H1 (cell line): Measurements from ENCODE around the gene CD300E. TPM values are rescaled to one million over a fixed set of nuclear protein-coding genes. Genes with fewer than 3 reads are reported as not detected.

Experiments
- CTCF ChIA-PET: fragments of 300-600 bp; sonication (Branson Sonifier 250); formaldehyde crosslinking; loops from one replicate; lab custom pipeline; 2021; ENCODE audit not compliant: partially characterized antibody; lab: Charles Lee
- POLR2A ChIA-PET: fragments of 300-600 bp; sonication (Branson Sonifier 250); formaldehyde crosslinking; loops from one replicate; lab custom pipeline; 2021; ENCODE audit warnings: inconsistent platforms; ENCODE audit not compliant: partially characterized antibody; lab: Charles Lee
- DNase-seq, 2 experiments: peaks; one replicate each; pipeline versions ENCODE4 v3.0.0 to v3.0.0-alpha.2; 2010 to 2022; ENCODE audit warnings: low spot score in 2 of 2, low read depth in 1 of 2, mixed read lengths in 1 of 2
- FAIRE-seq: peaks from 2 replicates; lab custom pipeline; 2011; peaks lifted over from hg19 to GRCh38; lab: Jason Lieb, UNC
- H2AFZ ChIP-seq: 2 replicates; pipeline ENCODE4 v1.8.1; 2012; ENCODE audit warnings: low read length, inconsistent platforms
- H2AK5ac ChIP-seq: 2 replicates; pipeline ENCODE4 v1.6.1; 2013; ENCODE audit warnings: low read depth, low read length
- H2BK120ac ChIP-seq: replicated peaks from 2 replicates; pipeline ENCODE3; 2013; ENCODE audit warnings: low read depth, low read length, inconsistent platforms
- H2BK12ac ChIP-seq: 2 replicates; pipeline ENCODE4 v1.6.1; 2013; ENCODE audit warnings: low read depth, low read length
- H2BK15ac ChIP-seq: 2 replicates; pipeline ENCODE4 v1.6.1; 2013; ENCODE audit warnings: low read length
- H2BK20ac ChIP-seq: 2 replicates; pipeline ENCODE4 v1.6.1; 2013; ENCODE audit warnings: low read length
- H2BK5ac ChIP-seq: 2 replicates; pipeline ENCODE4 v1.6.1; 2013; ENCODE audit warnings: low read depth, low read length
- H3K14ac ChIP-seq: 2 replicates; pipeline ENCODE4 v1.6.1; 2013; ENCODE audit warnings: inconsistent platforms; ENCODE audit not compliant: insufficient read length
- H3K18ac ChIP-seq: 2 replicates; pipeline ENCODE4 v1.6.1; 2013; ENCODE audit warnings: low read length; ENCODE audit errors: extremely low read depth
- H3K23ac ChIP-seq: 2 replicates; pipeline ENCODE4 v1.6.1; 2013; ENCODE audit warnings: inconsistent platforms; ENCODE audit not compliant: insufficient read length
- H3K23me2 ChIP-seq: 2 replicates; pipeline ENCODE4 v1.6.1; 2013; ENCODE audit warnings: low read depth, low read length
- H3K27ac ChIP-seq: 2 replicates; pipeline ENCODE4 v1.6.1; 2011; ENCODE audit warnings: low read depth, low read length, inconsistent platforms
- H3K27me3 ChIP-seq, 4 experiments: replicated peaks in 1 of 4; 1 replicate in 1 of 4; 2 replicates in 3 of 4; pipeline versions ENCODE4 v1.6.1 to v1.8.1; 2011 to 2013; ENCODE audit warnings: low read length in 3 of 4, mild to moderate bottlenecking in 3 of 4, inconsistent platforms in 2 of 4, mixed read lengths in 2 of 4, moderate library complexity in 1 of 4; ENCODE audit not compliant: control insufficient read depth in 3 of 4, insufficient read depth in 3 of 4; ENCODE audit errors: extremely low read depth in 1 of 4
- H3K36me3 ChIP-seq, 4 experiments: 2 replicates each; pipeline versions ENCODE4 v1.6.1 to v1.8.1; 2011 to 2013; ENCODE audit warnings: mild to moderate bottlenecking in 4 of 4, low read length in 3 of 4, moderate library complexity in 2 of 4, control low read depth in 1 of 4, inconsistent platforms in 1 of 4; ENCODE audit not compliant: insufficient read depth in 4 of 4, control insufficient read depth in 2 of 4
- H3K4ac ChIP-seq: replicated peaks from 2 replicates; pipeline ENCODE3; 2013; ENCODE audit warnings: low read length, low read depth, mixed read lengths, inconsistent platforms; ENCODE audit not compliant: insufficient read length
- H3K4me1 ChIP-seq, 4 experiments: replicated peaks in 1 of 4; 1 replicate in 1 of 4; 2 replicates in 3 of 4; pipeline versions ENCODE4 v1.6.1 to v1.8.1; 2011 to 2013; ENCODE audit warnings: low read length in 3 of 4, inconsistent platforms in 2 of 4, mixed read lengths in 1 of 4; ENCODE audit not compliant: insufficient read depth in 4 of 4, control insufficient read depth in 3 of 4
- H3K4me2 ChIP-seq, 2 experiments: 2 replicates each; pipeline versions ENCODE4 v1.6.1 to v1.8.1; 2011 to 2013; ENCODE audit warnings: low read depth in 2 of 2, low read length in 2 of 2, control low read depth in 1 of 2, inconsistent platforms in 1 of 2, mild to moderate bottlenecking in 1 of 2; ENCODE audit not compliant: insufficient read depth in 1 of 2
- H3K4me3 ChIP-seq, 4 experiments: fragments of 200-600, 300-600 bp in 1 of 4; sonication (generic), shearing (Covaris generic), sonication (Bioruptor Twin) in 1 of 4; 2 replicates each; pipeline versions ENCODE4 v1.5.1 to v1.8.1; 2011 to 2016; ENCODE audit warnings: low read length in 4 of 4, low read depth in 3 of 4, control low read depth in 2 of 4, inconsistent platforms in 2 of 4, mild to moderate bottlenecking in 2 of 4, mixed read lengths in 1 of 4, moderate library complexity in 1 of 4; ENCODE audit not compliant: insufficient read depth in 2 of 4; ENCODE audit errors: extremely low read depth in 1 of 4
- H3K56ac ChIP-seq: replicated peaks from 2 replicates; pipeline ENCODE3; 2013; ENCODE audit warnings: low read depth, mild to moderate bottlenecking, mixed read lengths, low read length, inconsistent platforms; ENCODE audit not compliant: insufficient read length
- H3K79me1 ChIP-seq: 2 replicates; pipeline ENCODE4 v1.6.1; 2013; ENCODE audit warnings: low read depth, low read length, control low read depth
- H3K79me2 ChIP-seq, 2 experiments: 2 replicates each; pipeline versions ENCODE4 v1.6.1 to v1.8.1; 2012 to 2013; ENCODE audit warnings: low read length in 2 of 2, mild to moderate bottlenecking in 2 of 2, inconsistent platforms in 1 of 2; ENCODE audit not compliant: insufficient read depth in 2 of 2, control insufficient read depth in 1 of 2
- H3K9ac ChIP-seq, 4 experiments: replicated peaks in 1 of 4; 1 replicate in 1 of 4; 2 replicates in 3 of 4; pipeline versions ENCODE4 v1.6.1 to v1.8.1; 2011 to 2013; ENCODE audit warnings: low read depth in 3 of 4, low read length in 3 of 4, control low read depth in 2 of 4, mild to moderate bottlenecking in 2 of 4, moderate library complexity in 2 of 4, inconsistent platforms in 1 of 4; ENCODE audit errors: extremely low read depth in 1 of 4
- H3K9me3 ChIP-seq, 2 experiments: 2 replicates each; pipeline versions ENCODE4 v1.6.1 to v1.8.1; 2012 to 2013; ENCODE audit warnings: mild to moderate bottlenecking in 2 of 2, moderate library complexity in 2 of 2, control low read depth in 1 of 2, inconsistent platforms in 1 of 2, low read depth in 1 of 2, low read length in 1 of 2, mixed read lengths in 1 of 2; ENCODE audit not compliant: insufficient read depth in 2 of 2
- H4K20me1 ChIP-seq, 2 experiments: replicated peaks in 1 of 2; 2 replicates each; pipeline versions ENCODE3 to v1.8.1; 2011 to 2013; ENCODE audit warnings: inconsistent platforms in 2 of 2, low read length in 2 of 2, mild to moderate bottlenecking in 1 of 2; ENCODE audit not compliant: insufficient read depth in 2 of 2, control insufficient read depth in 1 of 2
- H4K5ac ChIP-seq: 2 replicates; pipeline ENCODE4 v1.6.1; 2013; ENCODE audit warnings: low read length, low read depth, mixed read lengths, inconsistent platforms; ENCODE audit not compliant: insufficient read length
- H4K8ac ChIP-seq: 2 replicates; pipeline ENCODE4 v1.8.0; 2013; ENCODE audit warnings: mild to moderate bottlenecking, moderate library complexity, low read length, inconsistent platforms; ENCODE audit not compliant: insufficient read depth; ENCODE audit errors: extremely low read depth
- H4K91ac ChIP-seq: replicated peaks from 2 replicates; pipeline ENCODE3; 2013; ENCODE audit warnings: low read length, mixed read lengths, inconsistent platforms; ENCODE audit not compliant: insufficient read length
- CBX5 ChIP-seq: fragments of 300-800, 300-1000 bp; sonication (generic); IDR thresholded peaks from 2 replicates; pipeline ENCODE4 v1.7.1; 2016; ENCODE audit warnings: antibody characterized with exemption, low read length, low read depth
- FOSL1 ChIP-seq: IDR thresholded peaks from 2 replicates; pipeline ENCODE4 v1.6.1; 2011; ENCODE audit warnings: mild to moderate bottlenecking, low read depth, low read length, moderate library complexity; ENCODE audit not compliant: insufficient read depth
- GTF2F1 ChIP-seq: IDR thresholded peaks from 2 replicates; pipeline ENCODE4 v1.6.1; 2012; ENCODE audit warnings: low read depth, low read length, improper control_type of control experiment, borderline replicate concordance
- HDAC2 ChIP-seq, 2 experiments: fragments of 300-600 bp in 1 of 2; sonication (generic) in 1 of 2; IDR thresholded peaks; 2 replicates each; pipeline ENCODE4 v1.6.1; 2011 to 2012; ENCODE audit warnings: low read depth in 2 of 2, low read length in 2 of 2, mild to moderate bottlenecking in 2 of 2, moderate library complexity in 2 of 2, borderline replicate concordance in 1 of 2, inconsistent platforms in 1 of 2
- KDM4A ChIP-seq: IDR thresholded peaks from one replicate; pipeline ENCODE4 v1.7.1; 2012; ENCODE audit warnings: low read depth, mild to moderate bottlenecking, moderate library complexity, low read length, inconsistent platforms; ENCODE audit not compliant: severe bottlenecking
- RNF2 ChIP-seq: fragments of 200-900, 300-1000 bp; sonication (generic); IDR thresholded peaks from 2 replicates; pipeline ENCODE4 v1.7.1; 2016; ENCODE audit warnings: borderline replicate concordance, low read depth, mild to moderate bottlenecking, antibody characterized with exemption, low read length; ENCODE audit not compliant: poor library complexity, severe bottlenecking; ENCODE audit errors: missing control alignments
- RXRA ChIP-seq: IDR thresholded peaks from 2 replicates; pipeline ENCODE4 v1.6.1; 2011; ENCODE audit warnings: low read depth, mild to moderate bottlenecking, low read length, moderate library complexity; ENCODE audit not compliant: insufficient read depth
- SIX5 ChIP-seq: IDR thresholded peaks from 2 replicates; pipeline ENCODE4 v1.6.1; 2011; ENCODE audit warnings: mild to moderate bottlenecking, low read depth, low read length
- TCF12 ChIP-seq: IDR thresholded peaks from 2 replicates; pipeline ENCODE4 v1.6.1; 2011; ENCODE audit warnings: low read depth, mild to moderate bottlenecking, low read length
- TEAD4 ChIP-seq: IDR thresholded peaks from 2 replicates; pipeline ENCODE4 v1.6.1; 2012; ENCODE audit warnings: low read depth, low read length, inconsistent platforms, mixed read lengths
- WGBS, 2 experiments: shearing (Covaris generic) in 1 of 2; methylation state at CpG; one replicate each; pipeline versions ENCODE4 v1.1.6 to v1.1.7; 2013 to 2015; ENCODE audit warnings: low lambda C conversion rate in 2 of 2, mixed read lengths in 2 of 2, inconsistent platforms in 1 of 2, low coverage in 1 of 2, missing lambda C conversion rate in 1 of 2; ENCODE audit not compliant: insufficient replicate concordance in 2 of 2, insufficient coverage in 1 of 2, insufficient read length in 1 of 2; ENCODE audit errors: extremely low coverage in 1 of 2, missing lambda C conversion rate in 1 of 2; 5-methylcytosine and 5-hydroxymethylcytosine counted together
- polyA plus RNA-seq, 7 experiments: library from polyadenylated mRNA; depleted of rRNA in 3 of 7; stranded (reverse) in 5 of 7; unstranded in 2 of 7; fragments of >200 nt in 5 of 7; fragments of 200-250 nt in 2 of 7; gene quantifications; 1 replicate in 5 of 7; 2 replicates in 1 of 7; 4 replicates in 1 of 7; pipeline versions ENCODE4 v1.2.1 to v1.2.3, GENCODE V29; 2011 to 2013; ENCODE audit warnings: missing spikeins in 2 of 7, mixed read lengths in 2 of 7
- total RNA-seq: library from RNA; stranded (reverse); fragmentation: NEBNext Ultra II Directional; extraction: Animal tissue kit (Norgen Biotek cat#: 25700); gene quantifications from 2 replicates; pipeline ENCODE4 v1.2.1, GENCODE V29; 2021
- TF ChIP-seq, protein P1 (sequence below), 3 experiments: IDR thresholded peaks; 1 replicate in 2 of 3; 2 replicates in 1 of 3; pipeline versions ENCODE4 v1.5.1 to v1.6.1; 2011; ENCODE audit warnings: low read length in 3 of 3, mild to moderate bottlenecking in 3 of 3, inconsistent platforms in 2 of 3, low read depth in 1 of 3, moderate library complexity in 1 of 3; ENCODE audit not compliant: insufficient read depth in 1 of 3; ENCODE audit errors: control extremely low read depth in 1 of 3

Gene CD300E
- total and polyA plus RNA-seq, 2 of the 8 experiments (the other 6 are each of a cell fraction or from before 2014, with no cell fraction given) = not detected

GRCh38 chr17:74642556-74642955 is 19.0 kb upstream of the CD300E start:
- peaks cover 0 to 5% (median 3%) of the 10 kb centered on the region in 4 experiments; a peak in 3 of 7 replicates for H3K4me1 ChIP-seq
- H3K36me3 ChIP-seq = no peaks in the 10 kb centered on the region
- no peak overlapping the region for H3K9ac ChIP-seq
- no peaks in the 10 kb centered on the region; a peak in 1 of 4 replicates for H3K9me3 ChIP-seq
- H3K4me2 ChIP-seq = no peak overlapping the region
- H2BK20ac ChIP-seq = no peak overlapping the region
- no peak overlapping the region for H3K56ac ChIP-seq
- no peak overlapping the region for H2AFZ ChIP-seq
- no peak overlapping the region for H3K27ac ChIP-seq
- FAIRE-seq (no peak), DNase-seq (no peak)
- no peaks in the 10 kb centered on the region for H3K79me2 ChIP-seq
- H3K79me1 ChIP-seq = no peaks in the 10 kb centered on the region
- no peak overlapping the region for H2BK5ac ChIP-seq
- no peak overlapping the region for H4K8ac ChIP-seq
- no peak overlapping the region for H3K14ac ChIP-seq
- no peaks in the 10 kb centered on the region for H3K23me2 ChIP-seq
- H2BK12ac ChIP-seq = no peak overlapping the region
- 65% methylated on average over 4 of the region's 4 CpGs; no CpG with 5 or more reads in 1 of the 2 experiments for WGBS, 2 experiments
- H4K5ac ChIP-seq = no peak overlapping the region
- H3K23ac ChIP-seq = no peak overlapping the region
- no peak overlapping the region for H4K91ac ChIP-seq
- H4K20me1 ChIP-seq = no peaks in the 10 kb centered on the region
- no peak overlapping the region for H2BK120ac ChIP-seq
- no peak overlapping the region for H2AK5ac ChIP-seq
- H2BK15ac ChIP-seq = no peak overlapping the region
- no peaks in the 10 kb centered on the region for H3K27me3 ChIP-seq
- no peak overlapping the region for H3K4me3 ChIP-seq
- POLR2A ChIA-PET = no interaction called here
- CTCF ChIA-PET = no interaction called here
- no peak overlapping the region for H3K4ac ChIP-seq
- H3K18ac ChIP-seq = no peak overlapping the region
- TF ChIP-seq TEAD4 = no peak
- no peak for TF ChIP-seq TCF12
- TF ChIP-seq SIX5 = no peak
- no peak for TF ChIP-seq CBX5
- no peak for TF ChIP-seq GTF2F1
- TF ChIP-seq, protein P1, sequence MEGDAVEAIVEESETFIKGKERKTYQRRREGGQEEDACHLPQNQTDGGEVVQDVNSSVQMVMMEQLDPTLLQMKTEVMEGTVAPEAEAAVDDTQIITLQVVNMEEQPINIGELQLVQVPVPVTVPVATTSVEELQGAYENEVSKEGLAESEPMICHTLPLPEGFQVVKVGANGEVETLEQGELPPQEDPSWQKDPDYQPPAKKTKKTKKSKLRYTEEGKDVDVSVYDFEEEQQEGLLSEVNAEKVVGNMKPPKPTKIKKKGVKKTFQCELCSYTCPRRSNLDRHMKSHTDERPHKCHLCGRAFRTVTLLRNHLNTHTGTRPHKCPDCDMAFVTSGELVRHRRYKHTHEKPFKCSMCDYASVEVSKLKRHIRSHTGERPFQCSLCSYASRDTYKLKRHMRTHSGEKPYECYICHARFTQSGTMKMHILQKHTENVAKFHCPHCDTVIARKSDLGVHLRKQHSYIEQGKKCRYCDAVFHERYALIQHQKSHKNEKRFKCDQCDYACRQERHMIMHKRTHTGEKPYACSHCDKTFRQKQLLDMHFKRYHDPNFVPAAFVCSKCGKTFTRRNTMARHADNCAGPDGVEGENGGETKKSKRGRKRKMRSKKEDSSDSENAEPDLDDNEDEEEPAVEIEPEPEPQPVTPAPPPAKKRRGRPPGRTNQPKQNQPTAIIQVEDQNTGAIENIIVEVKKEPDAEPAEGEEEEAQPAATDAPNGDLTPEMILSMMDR (IDR thresholded peaks at IDR 0.05; ENCODE audit: control extremely low read depth in 1 of 3, insufficient read depth in 1 of 3, low read depth in 1 of 3, low read length in 3 of 3) = no peak
- TF ChIP-seq RNF2 = no peak
- TF ChIP-seq KDM4A = no peak
- TF ChIP-seq FOSL1 = no peak
- no peak for TF ChIP-seq RXRA
- TF ChIP-seq HDAC2 (IDR thresholded peaks at IDR 0.05; ENCODE audit: borderline replicate concordance in 1 of 2, low read depth in 2 of 2, low read length in 2 of 2) = no peak
